Panc1 (cell line): ENCODE data around the gene TMEM87B. TPM values are rescaled to one million over a fixed set of nuclear protein-coding genes. Genes with fewer than 3 reads are reported as not detected.

Experiments
- ATAC-seq: fragments of 200-7000 bp; cut with Tn5 transposase; 2 replicates; pipeline ENCODE4 v1.9.1; 2020; ENCODE audit warnings: mild to moderate bottlenecking, moderate library complexity
- BruUV-seq: library from RNA; stranded (reverse); fragments of 400-500 nt; replicated peaks from 2 replicates; lab custom pipeline; 2021; lab: Mats Ljungman, UMichigan
- CTCF ChIA-PET: fragments of 300-600 bp; sonication (Branson Sonifier 250); formaldehyde crosslinking; loops from one replicate; lab custom pipeline; 2022; ENCODE audit warnings: antibody characterized with exemption; lab: Charles Lee
- POLR2A ChIA-PET: fragments of 300-600 bp; sonication (Branson Sonifier 250); formaldehyde crosslinking; loops from one replicate; lab custom pipeline; 2022; ENCODE audit warnings: antibody characterized with exemption; lab: Charles Lee
- DNase-seq: peaks from one replicate; pipeline ENCODE4 v3.0.0-alpha.2; 2010; ENCODE audit warnings: low read depth, low spot score
- H3K27ac ChIP-seq: 2 replicates; pipeline ENCODE4 v1.5.1; 2011; ENCODE audit warnings: mild to moderate bottlenecking, low read length, inconsistent platforms
- H3K27me3 ChIP-seq: fragments of 200-500 bp; sonication (Bioruptor generic); 2 replicates; pipeline ENCODE4 v1.6.0; 2014; ENCODE audit warnings: low read length, inconsistent platforms; ENCODE audit not compliant: control insufficient read depth, insufficient read depth
- H3K36me3 ChIP-seq: fragments of 200-500 bp; sonication (Bioruptor generic); 2 replicates; pipeline ENCODE4 v1.5.1; 2014; ENCODE audit warnings: inconsistent platforms, mild to moderate bottlenecking, low read length, moderate library complexity; ENCODE audit not compliant: control insufficient read depth, insufficient read depth
- H3K4me1 ChIP-seq: 2 replicates; pipeline ENCODE4 v1.5.1; 2011; ENCODE audit warnings: inconsistent platforms, mild to moderate bottlenecking, low read length, moderate library complexity; ENCODE audit not compliant: control insufficient read depth, insufficient read depth
- H3K4me3 ChIP-seq, 2 experiments: 2 replicates each; pipeline ENCODE4 v1.5.1; 2011 to 2012; ENCODE audit warnings: low read depth in 2 of 2, low read length in 2 of 2, mild to moderate bottlenecking in 2 of 2, inconsistent platforms in 1 of 2, moderate library complexity in 1 of 2
- H3K9me3 ChIP-seq: fragments of 200-500 bp; sonication (Bioruptor generic); 2 replicates; pipeline ENCODE4 v1.5.1; 2014; ENCODE audit warnings: low read depth, mild to moderate bottlenecking, inconsistent platforms, low read length, moderate library complexity; ENCODE audit not compliant: control insufficient read depth, insufficient read depth
- CTCF ChIP-seq: fragments of 450-650 bp; IDR thresholded peaks from 2 replicates; pipeline ENCODE4 v1.5.1; 2017; ENCODE audit warnings: mild to moderate bottlenecking
- POLR2AphosphoS5 ChIP-seq: IDR thresholded peaks from 2 replicates; pipeline ENCODE4 v1.6.1; 2012; ENCODE audit warnings: mild to moderate bottlenecking, low read depth, low read length, moderate library complexity
- REST ChIP-seq, 2 experiments: IDR thresholded peaks; 2 replicates each; pipeline ENCODE4 v1.6.1; 2011 to 2012; ENCODE audit warnings: low read depth in 2 of 2, control low read depth in 1 of 2, low read length in 1 of 2, mild to moderate bottlenecking in 1 of 2, moderate library complexity in 1 of 2; ENCODE audit not compliant: insufficient read depth in 1 of 2
- SIN3A ChIP-seq: IDR thresholded peaks from 2 replicates; pipeline ENCODE4 v1.6.1; 2012; ENCODE audit warnings: low read depth, mild to moderate bottlenecking, low read length, moderate library complexity, borderline replicate concordance; ENCODE audit not compliant: insufficient read depth
- TCF7L2 ChIP-seq: IDR thresholded peaks from 2 replicates; pipeline ENCODE4 v1.6.1; 2011; ENCODE audit warnings: mild to moderate bottlenecking, low read depth, low read length, inconsistent platforms
- in situ Hi-C: cut with HindIII; loops from 2 replicates; pipeline ENCODE4 v1.10.0; 2016; ENCODE audit warnings: low sequenced_read_pairs, low pct_unique_long_range_greater_than_20kb
- intact Hi-C: fragments of 100-400 bp; cut with micrococcal nuclease; formaldehyde crosslinking; loops from one replicate; pipeline ENCODE4 v1.10.0; 2022; ENCODE audit not compliant: unreplicated experiment
- total RNA-seq: library from RNA; stranded (reverse); gene quantifications from one replicate; pipeline ENCODE4 v1.2.1, GENCODE V29; 2021; ENCODE audit not compliant: unreplicated experiment

The TMEM87B gene
- total RNA-seq, 1 experiment from 2014 or later = 22.8 TPM

GRCh38 chr2:112143150-112143549 is 88.1 kb downstream of the TMEM87B start:
- H3K27ac ChIP-seq = no peak overlapping the region
- in situ Hi-C loops = no loop called here
- TF ChIP-seq CTCF = no peak
- no peak for TF ChIP-seq TCF7L2
- CTCF ChIA-PET = no interaction called here
- intact Hi-C loops = no loop called here
- H3K9me3 ChIP-seq = no peaks in the 10 kb centered on the region
- H3K27me3 ChIP-seq = no peaks in the 10 kb centered on the region
- ATAC-seq = no peak
- no peaks in the 10 kb centered on the region for H3K36me3 ChIP-seq
- POLR2A ChIA-PET = no interaction called here
- no TSS peak for BruUV-seq
- H3K4me3 ChIP-seq = no peak overlapping the region
- no peak for DNase-seq
- no peaks in the 10 kb centered on the region for H3K4me1 ChIP-seq

- no peak for DNase-seq
- intact Hi-C loops = no loop called here
- CTCF ChIA-PET = no interaction called here
These were observed 89.9 kb downstream of the TMEM87B start for GRCh38 chr2:112144966-112145365.

More at GRCh38 chr2:112144966-112145365, 89.9 kb downstream of the TMEM87B start:
- Histone ChIP-seq H3K4me1 (no peaks in the 10 kb centered on the region), H3K27ac (no peak overlapping the region), H3K9me3 (no peaks in the 10 kb centered on the region), H3K4me3 (no peak overlapping the region), H3K36me3 (no peaks in the 10 kb centered on the region), H3K27me3 (no peaks in the 10 kb centered on the region)
- no TSS peak for BruUV-seq
- no peak for ATAC-seq
- no peak for TF ChIP-seq SIN3A
- no peak for TF ChIP-seq POLR2AphosphoS5
- no peak for TF ChIP-seq REST (IDR thresholded peaks at IDR 0.05; ENCODE audit: insufficient read depth in 1 of 2, low read depth in 2 of 2, low read length in 1 of 2)
- no peak for TF ChIP-seq TCF7L2
- TF ChIP-seq CTCF = no peak
- in situ Hi-C loops = no loop called here
- POLR2A ChIA-PET = interaction anchor here (0.7 kb wide), 1 partner anchor 57 kb away, joined by 3 read pairs; no protein-coding TSS in a partner anchor
